GM12873 (cell line): ENCODE results near the gene RAB5B.

Experiments used
- TF ChIP-seq, protein P1 (sequence below): IDR thresholded peaks from 2 replicates; pipeline ENCODE4 v1.5.1; 2012; ENCODE audit warnings: low read depth, mild to moderate bottlenecking, moderate library complexity, low read length, control low read depth; ENCODE audit not compliant: insufficient read depth; ENCODE audit errors: missing control alignments

RAB5B gene

DNA sequence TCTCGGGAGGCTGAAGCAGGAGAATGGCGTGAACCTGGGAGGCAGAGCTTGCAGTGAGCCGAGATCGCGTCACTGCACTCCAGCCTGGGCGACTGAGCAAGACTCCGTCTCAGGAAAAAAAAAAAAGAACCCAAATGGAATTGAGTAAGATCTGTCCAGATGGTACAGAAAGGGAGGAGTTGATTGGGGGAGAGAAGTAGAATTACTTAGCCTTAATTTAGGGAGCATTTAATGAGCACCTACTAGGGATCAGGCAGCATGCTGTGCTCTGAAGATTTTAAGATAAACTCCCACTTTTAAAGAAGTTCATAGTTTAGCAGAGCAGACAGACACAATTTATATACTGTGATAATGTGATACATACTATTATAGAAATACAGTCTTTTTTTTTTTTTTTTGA, 4.5 kb downstream of the RAB5B start:
- TF ChIP-seq, protein P1, sequence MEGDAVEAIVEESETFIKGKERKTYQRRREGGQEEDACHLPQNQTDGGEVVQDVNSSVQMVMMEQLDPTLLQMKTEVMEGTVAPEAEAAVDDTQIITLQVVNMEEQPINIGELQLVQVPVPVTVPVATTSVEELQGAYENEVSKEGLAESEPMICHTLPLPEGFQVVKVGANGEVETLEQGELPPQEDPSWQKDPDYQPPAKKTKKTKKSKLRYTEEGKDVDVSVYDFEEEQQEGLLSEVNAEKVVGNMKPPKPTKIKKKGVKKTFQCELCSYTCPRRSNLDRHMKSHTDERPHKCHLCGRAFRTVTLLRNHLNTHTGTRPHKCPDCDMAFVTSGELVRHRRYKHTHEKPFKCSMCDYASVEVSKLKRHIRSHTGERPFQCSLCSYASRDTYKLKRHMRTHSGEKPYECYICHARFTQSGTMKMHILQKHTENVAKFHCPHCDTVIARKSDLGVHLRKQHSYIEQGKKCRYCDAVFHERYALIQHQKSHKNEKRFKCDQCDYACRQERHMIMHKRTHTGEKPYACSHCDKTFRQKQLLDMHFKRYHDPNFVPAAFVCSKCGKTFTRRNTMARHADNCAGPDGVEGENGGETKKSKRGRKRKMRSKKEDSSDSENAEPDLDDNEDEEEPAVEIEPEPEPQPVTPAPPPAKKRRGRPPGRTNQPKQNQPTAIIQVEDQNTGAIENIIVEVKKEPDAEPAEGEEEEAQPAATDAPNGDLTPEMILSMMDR: no peak

DNA sequence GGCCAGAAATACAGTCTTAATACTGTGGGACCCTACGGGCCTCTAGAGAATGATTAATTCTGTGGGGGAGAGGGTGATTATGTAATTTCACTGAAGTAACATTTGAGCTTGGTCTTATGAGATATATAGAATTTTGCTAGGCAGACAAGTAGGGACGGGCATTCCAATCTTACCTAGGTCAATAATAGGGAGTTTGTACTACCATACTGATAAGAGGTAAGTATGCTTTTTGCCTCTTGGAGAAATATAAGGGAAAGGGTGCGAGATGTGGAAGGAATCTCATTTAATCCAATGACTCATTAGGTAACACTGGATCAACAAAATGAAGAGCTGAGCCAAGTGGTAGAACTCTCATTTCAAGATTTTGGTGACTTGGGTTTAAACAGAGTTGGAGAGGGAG, 5.2 kb downstream of the RAB5B start:
- TF ChIP-seq, protein P1: no peak

DNA sequence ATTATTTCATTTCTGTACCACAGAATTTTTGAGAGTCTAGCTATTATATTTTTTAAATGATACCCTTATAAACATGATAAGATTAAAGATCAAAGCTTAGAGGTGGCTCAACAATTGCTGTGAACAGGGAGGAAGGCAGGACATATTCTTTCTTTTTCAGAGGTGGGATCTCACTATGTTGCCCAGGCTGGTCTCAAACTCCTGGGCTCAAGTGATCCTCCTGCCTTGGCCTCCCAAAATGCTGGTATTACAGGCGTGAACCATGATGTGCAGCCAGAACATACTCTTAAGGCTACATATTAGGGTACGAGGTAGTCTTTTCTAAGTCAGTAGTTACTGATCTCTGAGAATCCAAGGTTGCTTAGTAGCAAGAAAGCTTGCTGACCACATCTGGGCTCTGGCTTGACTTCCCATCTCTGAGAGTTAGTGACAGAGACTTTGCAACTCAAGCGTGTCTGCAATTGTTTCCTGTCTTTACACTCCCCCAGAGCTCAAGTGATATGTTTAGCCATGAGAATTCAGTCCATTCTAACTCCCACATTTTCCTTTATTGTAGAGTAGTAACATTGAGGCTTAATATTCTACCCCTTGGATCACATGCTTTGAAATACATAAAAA, 8.6 kb downstream of the RAB5B start:
- TF ChIP-seq, protein P1: no peak

DNA sequence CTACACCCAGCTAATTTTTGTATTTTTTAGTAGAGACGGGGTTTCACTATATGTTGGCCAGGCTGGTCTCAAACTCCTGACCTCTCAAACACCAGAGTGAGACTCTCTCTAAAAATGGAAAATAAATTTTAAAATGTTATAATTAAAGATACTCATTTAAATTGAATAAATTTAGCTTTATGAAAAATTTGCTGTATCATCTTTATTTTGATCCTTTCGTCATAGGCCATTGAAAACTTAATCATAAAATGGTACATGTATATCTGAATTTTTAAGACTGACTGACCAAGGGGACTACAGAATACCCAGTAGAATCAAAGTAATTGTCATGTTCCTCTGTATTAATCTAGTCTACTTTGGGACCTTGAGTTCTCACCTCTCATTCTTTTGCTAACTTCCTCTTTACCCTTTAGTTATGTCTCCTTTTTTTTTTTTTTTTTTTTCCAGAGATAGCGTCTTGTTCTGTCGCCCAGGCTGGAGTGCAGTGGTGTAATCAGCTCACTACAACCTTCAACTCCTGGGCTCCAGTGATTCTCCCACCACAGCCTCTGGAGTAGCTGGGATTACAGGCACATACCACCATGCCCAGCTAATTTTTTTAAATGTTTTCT, 9.5 kb downstream of the RAB5B start:
- TF ChIP-seq, protein P1: no peak

DNA sequence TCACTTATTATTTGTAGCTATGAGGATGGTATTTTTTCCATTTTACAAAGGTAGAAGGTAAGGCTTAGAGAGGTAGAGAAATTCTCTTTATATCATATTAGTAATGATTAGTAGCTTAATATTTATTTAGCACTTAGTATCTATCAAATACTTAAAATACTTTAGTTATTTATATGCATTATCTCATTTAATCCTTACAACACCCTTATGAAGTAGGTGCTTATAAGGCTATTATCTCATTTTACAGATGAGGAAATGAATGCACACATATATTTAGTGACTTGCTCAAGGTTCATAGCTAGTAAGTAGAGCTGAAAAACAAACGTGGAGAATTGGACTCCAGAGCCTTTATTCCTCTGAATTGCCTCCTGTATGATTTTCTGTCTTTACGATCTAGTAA, 11.0 kb downstream of the RAB5B start:
- TF ChIP-seq, protein P1: no peak

DNA sequence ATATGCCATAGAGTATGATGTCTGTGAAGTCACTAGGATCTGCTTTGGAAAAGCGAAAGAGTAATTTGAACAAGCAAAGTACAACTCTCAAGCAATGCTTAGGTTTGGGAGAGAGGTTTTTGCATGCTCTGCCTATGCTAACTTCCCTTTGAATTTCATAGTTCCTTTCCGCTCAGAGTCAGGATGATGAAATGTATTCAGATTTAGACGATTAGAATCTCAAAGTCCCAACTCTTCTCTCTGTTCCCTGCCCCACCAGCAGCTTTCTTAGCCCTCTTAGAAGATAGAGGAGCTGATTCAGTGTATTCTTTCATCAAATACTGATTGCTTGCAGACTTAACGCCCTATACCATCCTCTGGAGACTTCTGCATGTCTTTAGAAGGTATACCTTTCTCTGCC, 11.5 kb downstream of the RAB5B start:
- TF ChIP-seq, protein P1: no peak

DNA sequence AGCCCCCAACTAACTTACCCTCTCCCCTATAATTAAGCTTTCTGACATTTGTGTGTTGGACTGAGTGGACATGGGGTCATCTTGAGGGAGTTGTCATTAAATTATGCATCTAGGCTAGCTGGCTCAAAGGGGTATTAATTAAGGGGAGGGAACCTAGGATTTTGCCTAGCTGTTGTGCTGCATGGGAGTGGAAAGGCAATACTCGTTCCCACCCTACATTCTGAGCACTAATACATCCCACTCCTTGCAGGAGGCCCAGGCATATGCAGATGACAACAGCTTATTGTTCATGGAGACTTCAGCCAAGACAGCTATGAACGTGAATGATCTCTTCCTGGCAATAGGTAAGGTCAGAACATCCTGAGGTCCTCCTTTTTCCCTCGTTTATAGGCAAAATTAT, 17.2 kb downstream of the RAB5B start:
- TF ChIP-seq, protein P1: no peak
